Neutrophil (primary cell): ENCODE measurements around the gene NUBP1.

Experiments
- H3K27ac ChIP-seq: fragments of 200-600 bp; sonication (generic); 2 replicates; pipeline ENCODE4 v1.5.1; 2016; ENCODE audit warnings: mild to moderate bottlenecking, moderate library complexity
- H3K27me3 ChIP-seq: fragments of 200-600 bp; sonication (generic); 2 replicates; pipeline ENCODE4 v1.6.0; 2016; ENCODE audit warnings: mild to moderate bottlenecking
- H3K36me3 ChIP-seq: fragments of 200-600 bp; sonication (generic); 2 replicates; pipeline ENCODE4 v1.5.1; 2017
- H3K4me1 ChIP-seq, 2 experiments: fragments of 200-600 bp in 1 of 2; sonication (generic) in 1 of 2; 1 replicate in 1 of 2; 2 replicates in 1 of 2; pipeline versions ENCODE4 v1.5.1 to v1.6.1; 2013 to 2016; ENCODE audit warnings: low read depth in 1 of 2, low read length in 1 of 2, mild to moderate bottlenecking in 1 of 2, moderate library complexity in 1 of 2; ENCODE audit not compliant: control insufficient read depth in 1 of 2, insufficient read depth in 1 of 2
- H3K4me3 ChIP-seq, 2 experiments: fragments of 200-600 bp in 1 of 2; sonication (generic) in 1 of 2; 1 replicate in 1 of 2; 2 replicates in 1 of 2; pipeline ENCODE4 v1.5.1; 2013 to 2016; ENCODE audit warnings: low read depth in 1 of 2, low read length in 1 of 2, mild to moderate bottlenecking in 1 of 2, moderate library complexity in 1 of 2
- H3K9me3 ChIP-seq: fragments of 200-600 bp; sonication (generic); 2 replicates; pipeline ENCODE4 v1.5.1; 2016
- CTCF ChIP-seq: fragments of 200-600 bp; sonication (generic); IDR thresholded peaks from 2 replicates; pipeline ENCODE4 v1.5.1; 2016; ENCODE audit warnings: antibody characterized with exemption

Gene NUBP1

GRCh38 chr16:10817514-10817913 lies 73.9 kb downstream of the NUBP1 start:
- Histone ChIP-seq H3K4me3 (no peak overlapping the region), H3K27ac (no peak overlapping the region), H3K4me1 (no peaks in the 10 kb centered on the region), H3K36me3 (no peaks in the 10 kb centered on the region), H3K27me3 (peaks cover 31% of the 10 kb centered on the region), H3K9me3 (no peaks in the 10 kb centered on the region)
- no peak for TF ChIP-seq CTCF

DNA sequence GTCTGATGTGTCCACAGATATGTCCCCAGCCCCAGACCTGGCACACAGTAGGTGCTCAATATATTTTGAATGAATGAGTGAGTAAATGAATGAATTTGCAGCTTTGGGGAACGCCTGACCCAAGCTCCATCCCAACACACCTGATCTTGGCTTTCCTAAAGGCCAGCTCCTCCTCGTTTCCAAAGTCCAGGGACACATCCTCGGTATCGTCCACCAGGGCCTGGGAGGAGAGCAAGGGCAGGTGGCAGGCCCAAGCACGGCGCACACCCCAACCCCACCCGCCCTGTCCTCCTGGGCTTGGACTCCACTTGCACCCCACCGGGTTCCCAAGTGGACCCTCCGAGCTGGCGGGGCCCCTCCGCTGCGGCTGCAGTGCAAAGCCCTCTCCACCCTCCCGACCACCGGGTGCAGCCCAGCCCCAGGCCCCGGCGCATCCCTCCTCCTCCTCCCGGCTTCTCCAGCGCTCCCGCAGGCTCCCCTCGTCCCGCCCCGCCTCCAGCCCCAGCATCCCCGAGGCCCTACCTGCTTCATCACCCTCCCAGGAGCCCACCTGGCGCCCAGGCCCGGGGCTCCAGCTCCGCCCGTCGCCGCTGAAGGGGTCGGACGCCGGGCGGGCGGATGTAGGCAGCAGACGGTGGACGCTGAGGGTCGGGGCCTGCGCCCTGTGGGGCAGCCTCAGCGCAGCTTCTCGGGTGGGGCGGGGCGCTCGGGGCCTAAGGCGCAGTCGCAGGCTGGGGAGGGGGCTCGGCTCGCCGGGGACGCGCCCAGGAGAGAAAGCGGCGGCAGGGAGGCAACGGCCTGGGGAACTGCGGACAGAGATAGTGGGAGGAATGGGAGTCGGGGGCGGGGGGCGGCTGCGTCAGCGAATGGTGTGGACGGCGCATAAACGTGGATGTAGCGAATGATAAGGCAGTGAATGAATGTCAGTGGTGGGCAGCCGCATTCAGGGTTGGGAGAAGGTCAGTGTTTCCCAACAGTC lies 74.6 kb downstream of the NUBP1 start, which contains the start of gene TVP23A:
Gene TVP23A, minus strand, starts transcription at position 832 of the 979 bp plus-strand sequence. Its CDS starts 301 bp downstream, at position 531.
- H3K27me3 ChIP-seq: peaks cover 31% of the 10 kb centered on the region

More for the DNA sequence above, 74.6 kb downstream of the NUBP1 start, which contains the start of gene TVP23A:
- H3K4me1 ChIP-seq: no peaks in the 10 kb centered on the region
- H3K4me3 ChIP-seq: no peak within 1 kb of the TSS
- H3K36me3 ChIP-seq: no peaks in the 10 kb centered on the region
- H3K9me3 ChIP-seq: no peaks in the 10 kb centered on the region
- no peak for TF ChIP-seq CTCF
- H3K27ac ChIP-seq: no peak within 1 kb of the TSS
